Esophagus muscularis mucosa (tissue), 4 donors: ENCODE results near the gene MBD6. TPM values are rescaled to one million over a fixed set of nuclear protein-coding genes. Genes with fewer than 3 reads are reported as not detected.

ENCODE experiments used
- DNase-seq: peaks from one replicate; pipeline ENCODE4 v3.0.0-alpha.2; 2017; ENCODE audit errors: extremely low spot score
- H3K27ac ChIP-seq, 4 donors: fragments of 200-600 bp; sonication (generic); replicated peaks in 1 of 4; 1 replicate in 3 of 4; 2 replicates in 1 of 4; pipeline ENCODE4 v1.5.1; 2016 to 2019; ENCODE audit warnings: mild to moderate bottlenecking in 1 of 4
- H3K27me3 ChIP-seq, 4 donors: fragments of 200-600 bp; sonication (generic); one replicate each; pipeline versions ENCODE4 v1.5.1 to v1.6.0; 2016 to 2019
- H3K36me3 ChIP-seq, 4 donors: fragments of 200-600 bp; sonication (generic); one replicate each; pipeline ENCODE4 v1.5.1; 2016 to 2019
- H3K4me1 ChIP-seq, 4 donors: fragments of 200-600 bp; sonication (generic); one replicate each; pipeline ENCODE4 v1.5.1; 2016 to 2019
- H3K4me3 ChIP-seq, 4 donors: fragments of 200-600 bp; sonication (generic); 1 replicate in 2 of 4; 2 replicates in 2 of 4; pipeline ENCODE4 v1.5.1; 2016 to 2019; ENCODE audit warnings: mild to moderate bottlenecking in 4 of 4, moderate library complexity in 1 of 4
- H3K9me3 ChIP-seq, 4 donors: fragments of 200-600 bp; sonication (generic); 1 replicate in 3 of 4; 2 replicates in 1 of 4; pipeline ENCODE4 v1.5.1; 2016 to 2019
- CTCF ChIP-seq, 3 experiments: fragments of 200-600 bp in 2 of 3; fragments of 450-650 bp in 1 of 3; sonication (generic) in 2 of 3; IDR thresholded peaks; one replicate each; pipeline ENCODE4 v1.5.1; 2017 to 2019; ENCODE audit warnings: antibody characterized with exemption in 3 of 3, mild to moderate bottlenecking in 2 of 3, moderate library complexity in 1 of 3
- EP300 ChIP-seq: sonication (generic); formaldehyde crosslinking; IDR thresholded peaks from one replicate; pipeline ENCODE4 v1.6.1; 2017; ENCODE audit warnings: antibody characterized with exemption
- POLR2A ChIP-seq: fragments of 450-650 bp; IDR thresholded peaks from one replicate; pipeline ENCODE4 v1.6.1; 2017; ENCODE audit warnings: antibody characterized with exemption, moderate library complexity, mild to moderate bottlenecking, low read depth
- POLR2AphosphoS5 ChIP-seq, 2 donors: sonication (generic); formaldehyde crosslinking; IDR thresholded peaks; one replicate each; pipeline ENCODE4 v1.6.1; 2017; ENCODE audit warnings: antibody characterized with exemption in 2 of 2
- WGBS: methylation state at CpG from one replicate; pipeline ENCODE4 v1.1.5; 2018; 5-methylcytosine and 5-hydroxymethylcytosine counted together
- intact Hi-C: fragments of 100-400 bp; cut with DNase I; formaldehyde crosslinking; loops from one replicate; pipeline ENCODE4 v1.15.1; 2023
- total RNA-seq, 4 donors: library from RNA; depleted of rRNA; stranded (reverse); fragments of >200 nt; gene quantifications; one replicate each; pipeline versions ENCODE4 v1.1.0 to v1.2.1, GENCODE V29; 2016

Gene MBD6
- total RNA-seq, 4 donors from 2014 or later: 13.8 to 19.9 (median 16.9) TPM

GRCh38 chr12:57485695-57486094, 36.9 kb upstream of the MBD6 start:
- Histone ChIP-seq H3K36me3 (peaks cover 9 to 18% (median 16%) of the 10 kb centered on the region in 4 donors), H3K27me3 (peaks cover 0 to 19% (median 0%) of the 10 kb centered on the region in 4 donors), H3K9me3 (no peaks in the 10 kb centered on the region), H3K27ac (no peak overlapping the region), H3K4me3 (no peak overlapping the region), H3K4me1 (peaks cover 15 to 20% (median 17%) of the 10 kb centered on the region in 4 donors)
- intact Hi-C loops: no loop called here
- DNase-seq: no peak
- TF ChIP-seq POLR2AphosphoS5 (IDR thresholded peaks at IDR 0.05): no peak
- TF ChIP-seq EP300: no peak
- no peak for TF ChIP-seq POLR2A
- TF ChIP-seq CTCF (IDR thresholded peaks at IDR 0.05): no peak

GRCh38 chr12:57487055-57487596, 35.5 kb upstream of the MBD6 start:
- Histone ChIP-seq H3K9me3 (no peaks in the 10 kb centered on the region), H3K27me3 (peaks cover 0 to 17% (median 0%) of the 10 kb centered on the region in 4 donors), H3K4me3 (peak overlapping the region; percentile 71 to 96 (median 92)), H3K36me3 (peaks cover 20 to 32% (median 30%) of the 10 kb centered on the region in 4 donors), H3K4me1 (peaks cover 15 to 20% (median 17%) of the 10 kb centered on the region in 4 donors), H3K27ac (peak overlapping the region; percentile 79 to 88 (median 86))
- WGBS: 92% methylated on average over 27 of the region's 27 CpGs
- intact Hi-C loops: no loop called here
- no peak for DNase-seq
- no peak for TF ChIP-seq POLR2A

- peaks cover 15 to 20% (median 17%) of the 10 kb centered on the region in 4 donors for H3K4me1 ChIP-seq
- peak within 1 kb of the TSS; percentile 71 to 96 (median 92) for H3K4me3 ChIP-seq
- 10% methylated on average over 38 of the region's 47 CpGs for WGBS
- H3K27me3 ChIP-seq: peaks cover 0 to 10% (median 0%) of the 10 kb centered on the region in 4 donors
- H3K36me3 ChIP-seq: peaks cover 23 to 38% (median 37%) of the 10 kb centered on the region in 4 donors
- peak within 1 kb of the TSS; percentile 79 to 88 (median 86) for H3K27ac ChIP-seq
- DNase-seq: peak; percentile 98
- H3K9me3 ChIP-seq: no peaks in the 10 kb centered on the region
- TF ChIP-seq EP300 (no peak), POLR2AphosphoS5 (IDR thresholded peaks at IDR 0.05) (peak; percentile 90 to 98), CTCF (IDR thresholded peaks at IDR 0.05) (peak in 1 of 3 experiments; percentile 18), POLR2A (peak; percentile 17)
- intact Hi-C loops: no loop called here
Measured at GRCh38 chr12:57487597-57488401, 34.8 kb upstream of the MBD6 start, which contains the start of gene MARS1. Gene MARS1, plus strand, starts transcription at chr12:57488068. Its CDS starts 23 bp downstream, at chr12:57488091.

- no peak for TF ChIP-seq POLR2AphosphoS5 (IDR thresholded peaks at IDR 0.05)
- TF ChIP-seq POLR2A: no peak
- TF ChIP-seq EP300: no peak
- TF ChIP-seq CTCF (IDR thresholded peaks at IDR 0.05): no peak
- no peak for DNase-seq
- intact Hi-C loops: no loop called here
- WGBS: 24% methylated on average over 11 of the region's 11 CpGs
- peaks cover 0 to 2% (median 0%) of the 10 kb centered on the region in 4 donors for H3K27me3 ChIP-seq
- H3K27ac ChIP-seq: peak overlapping the region; percentile 79 to 88 (median 86)
- no peaks in the 10 kb centered on the region for H3K9me3 ChIP-seq
- H3K4me1 ChIP-seq: peaks cover 15 to 20% (median 17%) of the 10 kb centered on the region in 4 donors
- peaks cover 25 to 41% (median 39%) of the 10 kb centered on the region in 4 donors for H3K36me3 ChIP-seq
- H3K4me3 ChIP-seq: peak overlapping the region; percentile 71 to 96 (median 92)
Measured at GRCh38 chr12:57488402-57489156, 34.0 kb upstream of the MBD6 start.
